ENCODE data around the gene NMB. TPM values are rescaled to one million over a fixed set of nuclear protein-coding genes. Genes with fewer than 3 reads are reported as not detected.
A peak's percentile ranks its signal among the peaks of the same experiment; 100 is the strongest.
"Not testable (repeated sequence)": the region's sequence is repeated elsewhere in the genome, so short reads cannot be mapped to it uniquely, and the experiment has no call there.

The NMB gene
- total and polyA plus RNA-seq, 2 of the 13 experiments (the other 11 are each of a cell fraction or from before 2014, with no cell fraction given), result 10.4 to 25.4 TPM

DNA sequence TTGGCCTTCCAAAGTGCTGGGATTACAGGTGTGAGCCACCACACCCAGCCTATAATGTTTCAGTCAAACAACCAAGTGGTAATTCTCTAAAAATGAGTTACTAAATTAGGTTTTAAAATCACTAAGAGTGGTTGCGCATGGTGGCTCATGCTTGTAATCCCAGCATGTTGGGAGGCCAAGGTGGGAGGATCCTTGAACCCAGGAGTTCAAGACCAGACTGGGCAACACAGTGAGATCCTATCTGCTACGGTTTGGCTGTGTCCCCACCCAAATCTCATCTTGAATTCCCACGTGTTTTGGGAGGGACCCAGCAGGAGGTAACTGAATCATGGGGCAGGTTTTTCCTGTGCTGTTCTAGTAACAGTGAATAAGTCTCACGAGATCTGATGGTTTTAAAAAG, 31.9 kb upstream of the NMB start:
- no peak for TF ChIP-seq ZKSCAN1 (IDR thresholded peaks at IDR 0.05; ENCODE audit: low read length)
- no peak for TF ChIP-seq ZNF136 (CRISPR knock-in tag; IDR thresholded peaks at IDR 0.05; ENCODE audit: low read depth)
- TF ChIP-seq ZNF121 (CRISPR knock-in tag; IDR thresholded peaks at IDR 0.05), result peak; percentile 83
- ATAC-seq (no peak), DNase-seq (ENCODE audit: low spot score) (no peak), FAIRE-seq (no peak)
- WGBS (ENCODE audit: low lambda C conversion rate), result 93% methylated on average over 4 of the region's 4 CpGs
- Histone ChIP-seq H3K4me2 (ENCODE audit: low read depth, low read length) (no peak overlapping the region), H3K4me1 (ENCODE audit: insufficient read depth, low read length) (no peaks in the 10 kb centered on the region), H3K9ac (ENCODE audit: insufficient read depth, low read depth, low read length) (no peak overlapping the region), H3K27ac (ENCODE audit: extremely low read length, insufficient read depth, low read length) (no peak overlapping the region), H3K79me2 (ENCODE audit: insufficient read depth, low read length) (peaks cover 33% of the 10 kb centered on the region), H3K9me3 (ENCODE audit: low read length) (no peaks in the 10 kb centered on the region), H3K27me3 (ENCODE audit: control insufficient read depth in 1 of 2, insufficient read depth in 2 of 2, low read length in 2 of 2) (no peaks in the 10 kb centered on the region), H2AFZ (ENCODE audit: low read length) (no peak overlapping the region), H3K36me3 (replicated peaks in 1 of 2; ENCODE audit: control insufficient read depth in 1 of 2, insufficient read depth in 2 of 2, low read length in 2 of 2) (peaks cover 9 to 41% of the 10 kb centered on the region in 2 experiments), H3K4me3 (replicated peaks in 1 of 3; ENCODE audit: insufficient read depth in 1 of 3, low read depth in 2 of 3, low read length in 3 of 3) (no peak overlapping the region), H4K20me1 (ENCODE audit: insufficient read depth, low read length) (no peaks in the 10 kb centered on the region)
- no TSS peak for BruUV-seq (replicated peaks)
- intact Hi-C loops (cut with micrococcal nuclease; ENCODE audit: unreplicated experiment) (loop anchor here (10.0 kb wide), 1 partner anchor 55 kb away; the partner anchor contains the start of gene ZNF592), in situ Hi-C loops (cut with HindIII; ENCODE audit: extremely low pct_ligation_motif_present, low pct_unique_long_range_greater_than_20kb) (no loop called here)
- ChIA-PET POLR2A (no interaction called here), CTCF (ENCODE audit: low intra/inter-chr PET ratio, low total read pairs) (no interaction called here)

DNA sequence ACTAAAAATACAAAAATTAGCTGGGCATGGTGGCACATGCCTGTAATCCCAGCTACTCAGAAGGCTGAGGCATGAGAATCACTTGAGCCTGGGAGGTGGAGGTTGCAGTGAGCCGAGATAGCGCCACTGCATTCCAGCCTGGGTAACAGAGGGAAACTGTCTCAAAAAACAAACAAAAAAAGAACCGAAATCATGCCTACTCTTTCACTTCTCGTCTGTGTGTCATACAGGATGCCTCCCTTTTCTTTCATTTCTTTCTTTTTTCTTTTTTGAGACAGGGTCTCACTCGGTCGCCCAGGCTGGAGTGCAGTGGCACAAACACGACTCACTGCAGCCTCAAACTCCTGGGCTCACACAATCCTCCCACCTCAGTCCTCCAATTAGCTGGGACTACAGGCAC, 28.4 kb upstream of the NMB start:
- intact Hi-C loops (cut with micrococcal nuclease; ENCODE audit: unreplicated experiment); H3K27ac ChIP-seq (ENCODE audit: extremely low read length, insufficient read depth, low read length); BruUV-seq (replicated peaks); H3K4me3 ChIP-seq (replicated peaks in 1 of 3; ENCODE audit: insufficient read depth in 1 of 3, low read depth in 2 of 3, low read length in 3 of 3); H3K4me1 ChIP-seq (ENCODE audit: insufficient read depth, low read length); H2AFZ ChIP-seq (ENCODE audit: low read length); H3K9me3 ChIP-seq (ENCODE audit: low read length); DNase-seq (ENCODE audit: low spot score); H3K9ac ChIP-seq (ENCODE audit: insufficient read depth, low read depth, low read length); H3K27me3 ChIP-seq (ENCODE audit: control insufficient read depth in 1 of 2, insufficient read depth in 2 of 2, low read length in 2 of 2); H4K20me1 ChIP-seq (ENCODE audit: insufficient read depth, low read length); FAIRE-seq; CTCF ChIA-PET (ENCODE audit: low intra/inter-chr PET ratio, low total read pairs); POLR2A ChIA-PET; in situ Hi-C loops (cut with HindIII; ENCODE audit: extremely low pct_ligation_motif_present, low pct_unique_long_range_greater_than_20kb); H3K4me2 ChIP-seq (ENCODE audit: low read depth, low read length); ATAC-seq; H3K79me2 ChIP-seq (ENCODE audit: insufficient read depth, low read length): not testable (repeated sequence)
- 89% methylated on average over 7 of the region's 7 CpGs for WGBS (ENCODE audit: low lambda C conversion rate)
- peaks cover 11 to 58% of the 10 kb centered on the region in 2 experiments for H3K36me3 ChIP-seq (replicated peaks in 1 of 2; ENCODE audit: control insufficient read depth in 1 of 2, insufficient read depth in 2 of 2, low read length in 2 of 2)
